Amygdala (tissue), 56 donors: Measurements from ENCODE around the gene SATB2.

Experiments
- DNase-seq, 56 donors: peaks; one replicate each; lab custom pipeline; 2025; lab: John Stamatoyannopoulos, UW

SATB2 gene

DNA sequence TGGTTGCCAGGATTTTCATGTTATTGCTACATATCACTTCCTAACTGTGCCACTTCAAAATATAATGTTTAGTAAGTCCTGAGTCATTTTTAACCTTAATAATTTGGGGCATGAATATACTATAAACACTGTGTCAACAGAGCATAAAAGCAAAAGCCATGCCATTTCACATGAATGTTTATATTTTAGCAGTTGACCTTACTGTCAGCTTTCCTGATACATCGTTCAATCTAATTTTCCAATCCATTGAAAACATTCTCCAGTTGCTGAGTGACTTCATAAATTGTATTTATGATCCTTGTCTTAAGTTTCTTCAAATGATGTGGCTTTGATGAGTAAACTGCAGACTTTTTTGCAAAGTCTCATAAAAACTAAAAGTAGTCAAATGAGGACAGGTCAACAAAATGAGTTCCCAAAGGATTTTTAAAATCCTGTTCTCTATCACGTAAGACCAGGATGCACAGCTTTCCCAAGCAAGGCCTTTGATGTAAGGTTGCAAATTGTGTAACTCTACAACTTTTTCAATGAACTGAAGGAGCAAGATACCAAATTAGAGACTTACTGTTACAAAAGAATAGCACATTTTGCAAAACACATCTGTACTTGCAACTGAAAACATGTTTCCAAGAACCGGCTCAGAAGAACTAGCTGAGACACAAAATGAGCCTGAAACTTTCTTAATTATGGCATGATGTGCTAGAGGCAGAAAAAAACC is 117.7 kb downstream of the SATB2 start:
- no peak for DNase-seq

DNA sequence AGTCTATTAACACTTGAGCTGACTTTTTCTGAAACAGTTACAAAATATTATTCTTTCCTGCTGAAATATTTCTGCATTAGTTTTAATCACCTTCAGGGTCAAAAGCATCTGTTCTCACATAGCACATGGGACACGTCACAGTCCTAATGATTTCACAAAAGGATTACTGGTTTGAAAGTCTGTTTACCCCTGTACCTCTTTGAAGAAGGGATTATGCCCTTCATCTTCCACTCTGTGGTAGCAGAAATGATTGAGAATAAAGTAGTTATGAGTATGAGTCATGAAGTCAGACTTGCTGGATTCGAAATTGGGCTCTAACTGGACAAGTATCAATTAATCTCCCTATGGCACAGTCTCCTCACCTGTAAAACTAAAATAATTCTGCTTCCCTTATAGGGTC is 121.2 kb downstream of the SATB2 start:
- no peak for DNase-seq

DNA sequence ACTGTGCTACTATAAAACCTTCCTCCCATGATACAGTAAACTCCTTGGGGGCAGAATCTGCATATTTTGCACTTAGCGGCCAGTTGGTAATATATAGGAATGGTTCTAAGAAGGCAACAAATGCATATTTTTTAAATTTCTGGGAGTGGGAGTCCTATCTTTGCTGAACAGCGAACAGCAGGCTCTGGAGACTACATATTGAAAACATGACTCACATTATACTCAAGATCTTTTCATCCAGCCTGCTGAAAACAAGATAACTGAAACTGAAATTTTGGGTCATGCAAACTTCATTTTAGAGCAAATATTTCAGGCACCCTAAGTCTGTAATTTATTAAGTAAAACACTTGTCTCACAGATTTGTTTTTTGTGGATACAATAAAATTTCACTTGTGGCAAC is 122.2 kb downstream of the SATB2 start:
- no peak for DNase-seq

DNA sequence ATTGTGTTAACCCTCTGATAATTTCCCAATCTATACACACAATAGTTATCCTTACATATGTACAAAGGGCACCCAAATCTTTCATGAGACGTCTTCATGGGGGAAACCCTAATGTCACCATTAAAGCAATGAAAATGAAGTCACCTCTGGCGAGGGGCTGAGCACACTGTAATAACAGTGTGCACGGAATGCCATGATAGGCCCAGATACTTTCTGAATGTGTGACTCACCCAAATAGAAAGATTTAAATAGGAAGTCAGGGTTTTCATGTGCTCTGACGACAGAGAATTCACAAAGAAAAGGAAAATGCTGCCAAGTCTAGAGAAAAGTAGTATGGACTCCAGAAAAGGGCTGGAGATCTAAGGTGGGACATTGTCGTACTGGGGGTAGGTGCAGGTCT is 128.3 kb downstream of the SATB2 start:
- DNase-seq, result no peak

DNA sequence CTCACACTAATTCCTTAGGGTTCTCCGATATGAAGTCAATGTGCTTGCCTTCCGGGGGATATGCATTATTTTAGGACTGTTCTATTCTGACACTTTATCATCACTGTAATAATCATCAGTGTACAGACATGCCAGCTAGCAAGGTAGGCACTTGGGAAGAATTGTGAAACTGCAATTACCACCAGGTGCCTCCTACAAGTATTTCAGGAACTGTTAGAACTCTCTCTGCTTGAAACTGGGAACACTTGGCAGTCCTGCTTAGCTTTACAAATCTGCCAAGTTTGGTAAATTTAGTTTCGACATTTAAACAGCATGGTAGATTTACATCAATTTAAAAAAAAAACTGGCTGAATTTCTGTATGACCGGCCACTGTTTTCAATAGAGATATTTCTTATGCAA is 128.7 kb downstream of the SATB2 start:
- DNase-seq, result peak in 1 of 56 donors; percentile 2

DNA sequence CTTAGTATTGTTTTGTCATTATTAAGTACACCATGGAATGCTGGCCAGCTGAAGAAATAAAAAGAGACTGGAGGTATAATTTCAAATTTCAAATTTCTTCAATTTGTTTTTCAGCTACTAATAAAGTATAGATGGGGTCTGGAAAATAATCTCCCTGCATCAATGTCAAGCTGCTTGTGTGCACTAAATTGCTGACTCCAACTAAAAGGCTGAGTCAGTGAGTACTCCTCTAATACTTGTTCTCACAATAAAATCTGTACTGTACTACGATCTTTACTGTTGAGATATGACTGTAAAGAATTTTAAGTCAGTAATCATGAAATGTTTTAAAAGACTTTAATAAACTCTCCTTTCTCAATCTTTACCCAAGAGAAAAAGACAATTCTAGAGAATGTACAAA is 131.9 kb downstream of the SATB2 start:
- no peak for DNase-seq

DNA sequence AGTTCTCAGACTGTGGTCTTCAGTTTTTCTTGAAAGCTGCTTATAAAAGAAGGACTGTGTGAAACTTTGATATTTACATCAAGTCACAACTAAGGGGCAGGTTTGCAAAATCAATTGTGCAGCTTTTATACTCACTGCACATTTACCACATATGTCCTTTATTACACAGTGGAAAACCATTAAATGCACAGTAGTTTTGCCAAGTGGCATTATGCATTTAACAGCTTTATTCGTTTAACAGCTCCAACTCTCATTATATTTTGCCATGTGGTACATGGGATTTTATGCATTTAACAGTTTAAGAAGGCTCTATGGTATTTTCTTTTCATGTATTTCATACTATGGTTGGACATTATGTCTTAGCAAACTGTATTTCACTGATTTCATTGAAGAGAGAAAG is 135.6 kb downstream of the SATB2 start:
- no peak for DNase-seq

DNA sequence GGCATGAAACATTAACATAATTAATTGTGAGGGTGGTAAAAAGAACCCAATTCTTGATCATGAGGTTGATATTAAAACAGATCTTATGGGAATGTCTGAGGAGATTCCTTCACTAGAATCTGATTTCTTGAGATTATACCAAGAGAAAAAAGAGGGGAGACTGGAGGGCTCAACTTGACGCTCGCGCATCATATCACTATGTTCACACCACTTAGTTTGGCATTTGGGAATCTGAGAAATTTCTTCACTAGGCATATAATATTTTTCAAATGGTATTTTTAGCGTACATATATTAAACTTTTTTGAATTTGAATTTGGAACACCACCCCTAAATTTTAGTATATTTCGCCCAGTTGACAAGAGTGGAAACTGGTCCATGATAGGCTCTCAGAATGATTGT is 140.1 kb downstream of the SATB2 start:
- no peak for DNase-seq

DNA sequence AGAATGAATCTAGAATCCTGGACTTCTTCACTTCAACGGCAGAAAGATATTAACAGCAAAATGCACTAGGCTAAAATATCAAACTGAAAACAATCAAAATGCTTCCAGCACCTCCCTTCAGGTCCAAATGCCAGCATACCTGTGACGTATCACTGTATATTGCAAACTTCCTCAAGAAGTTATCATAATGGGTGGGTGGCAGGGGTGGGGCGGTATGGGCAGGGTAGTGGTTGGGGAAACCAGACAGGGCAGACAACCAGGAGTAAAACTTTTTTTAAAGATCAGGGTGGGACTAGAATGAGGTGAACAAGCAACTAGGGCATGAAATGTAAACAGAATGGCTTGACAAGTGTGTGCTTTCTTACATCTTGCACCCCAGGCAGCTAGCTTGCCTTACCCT is 140.9 kb downstream of the SATB2 start:
- no peak for DNase-seq

DNA sequence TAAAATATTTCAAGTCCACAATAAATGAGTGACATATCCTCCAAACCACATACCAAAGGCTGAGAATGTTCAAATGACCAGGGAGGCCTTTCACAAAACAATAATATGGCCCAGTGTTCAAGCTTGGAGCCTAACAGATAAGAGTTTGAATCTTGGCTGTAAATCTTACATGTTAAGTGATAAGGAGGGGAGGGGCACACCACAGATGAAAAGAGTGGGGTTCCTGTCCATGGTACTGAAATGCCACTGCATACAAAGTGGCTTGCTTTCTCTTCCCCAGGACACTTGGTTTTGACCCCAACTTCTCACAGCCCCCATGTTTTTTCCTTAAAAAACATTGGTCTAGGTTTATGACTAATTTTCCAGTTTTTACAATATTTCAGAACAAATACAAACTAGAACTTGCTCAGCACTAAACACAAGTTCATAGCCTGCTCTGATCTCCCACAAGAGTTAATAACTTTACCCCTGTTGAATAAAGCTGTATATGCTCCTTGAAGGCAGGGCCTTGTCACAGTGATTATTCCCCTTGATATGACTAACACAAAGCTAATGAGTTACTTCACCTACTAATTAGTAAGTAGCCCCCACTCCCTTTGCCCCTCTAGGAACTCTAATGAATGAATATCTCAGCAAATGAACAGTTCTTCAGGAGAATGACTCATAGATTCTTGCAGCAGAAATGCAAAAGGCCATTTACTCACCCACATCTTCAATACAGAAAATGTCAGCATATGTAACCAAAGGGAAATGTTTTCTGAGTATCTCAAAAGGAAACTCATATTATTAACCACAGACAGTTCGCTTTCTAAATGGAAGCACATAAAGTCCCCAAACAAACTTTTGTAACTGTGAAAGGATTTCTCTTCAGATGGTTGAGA is 142.2 kb downstream of the SATB2 start:
- DNase-seq, result peak in 1 of 56 donors; percentile 3

DNA sequence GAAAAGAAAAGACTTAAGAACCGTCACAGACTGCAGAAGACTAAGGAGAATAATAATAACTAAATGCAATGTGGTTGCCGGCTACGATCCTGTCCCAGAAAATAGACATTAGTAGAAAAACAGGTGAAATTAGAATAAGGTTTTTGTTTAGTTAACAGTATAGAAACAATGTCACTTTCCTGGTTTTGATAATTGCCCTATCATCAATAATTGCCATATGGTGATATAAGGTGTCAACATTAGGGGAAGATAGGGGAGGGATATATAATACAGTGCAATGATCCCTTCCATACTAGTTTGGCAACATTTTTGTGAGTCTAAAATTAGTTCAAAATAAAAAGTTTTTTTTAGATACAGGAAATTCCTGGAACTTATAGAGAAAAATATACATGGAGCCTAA is 144.8 kb downstream of the SATB2 start:
- DNase-seq, result no peak

DNA sequence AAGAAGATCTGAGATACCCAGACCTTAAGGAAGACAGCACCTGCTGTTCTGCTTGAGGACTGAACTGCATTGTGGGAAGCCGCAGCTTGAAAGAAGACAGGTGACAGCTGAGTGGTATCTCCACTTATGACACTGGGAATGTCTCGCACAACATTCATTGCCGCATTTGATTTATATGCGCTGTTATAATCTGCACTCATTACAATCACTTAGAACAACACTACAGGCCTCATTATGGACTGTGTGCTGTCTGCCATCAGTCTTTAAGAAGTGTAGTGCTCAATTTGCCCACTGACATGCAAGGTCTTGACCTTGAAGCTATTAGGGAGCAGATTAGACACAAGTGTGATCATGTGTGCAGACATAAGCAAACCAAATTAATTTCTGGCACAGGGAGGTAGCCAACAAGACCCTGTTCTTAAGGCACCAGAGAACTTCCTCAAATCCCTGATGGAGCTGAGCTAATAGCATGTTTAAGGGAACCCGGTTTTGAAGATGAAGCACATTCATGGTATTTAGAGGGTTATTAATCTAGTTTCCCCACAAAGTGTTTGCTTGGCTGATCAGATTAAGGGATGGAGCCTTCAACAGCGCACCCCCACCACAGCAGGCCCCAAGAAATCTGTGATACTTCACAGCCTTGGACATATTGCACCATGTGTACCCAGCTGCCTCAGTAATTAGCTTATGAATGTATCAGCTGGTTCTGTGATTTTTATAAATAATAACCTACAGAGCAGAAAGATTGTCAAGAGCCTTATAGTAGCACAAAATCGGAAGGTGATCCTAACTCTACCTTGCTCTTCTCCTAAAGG is 146.8 kb downstream of the SATB2 start:
- DNase-seq, result no peak

DNA sequence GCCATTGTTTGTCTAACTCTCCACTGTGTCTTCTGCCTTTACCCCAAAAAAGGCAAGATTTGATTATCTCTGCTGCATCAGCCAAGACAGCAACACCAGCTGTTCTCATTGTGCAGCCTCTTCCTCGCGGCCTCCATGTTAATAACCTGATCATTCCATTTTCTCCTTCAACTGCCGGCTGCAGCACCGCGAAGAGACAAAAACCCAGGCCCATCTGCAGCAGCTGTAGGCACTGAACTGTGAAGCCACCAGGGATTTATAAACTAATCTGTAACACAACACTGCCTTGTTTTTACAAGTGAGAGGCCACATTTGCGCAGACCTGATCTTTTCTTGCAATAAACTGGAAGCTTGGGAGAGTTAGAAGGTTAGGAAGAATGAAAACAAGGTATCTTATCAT is 147.8 kb downstream of the SATB2 start:
- no peak for DNase-seq

DNA sequence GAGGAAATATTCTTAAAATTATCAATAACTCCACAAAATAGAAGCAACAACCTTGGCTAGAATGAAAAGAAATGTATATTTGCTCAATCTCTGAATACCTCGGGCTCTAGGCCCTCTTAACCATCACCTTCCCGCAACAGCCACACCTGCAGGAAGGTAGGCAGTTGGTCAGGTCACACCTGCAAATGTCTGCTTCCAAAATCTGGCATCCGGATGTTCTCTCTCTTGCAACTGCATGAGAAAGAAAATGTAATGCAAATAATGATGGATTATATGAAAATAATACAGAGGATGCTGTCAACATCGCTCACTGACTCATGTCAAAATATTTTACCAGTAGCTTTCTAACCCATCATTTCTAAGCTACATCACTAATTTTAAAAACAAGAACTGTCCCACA is 148.3 kb downstream of the SATB2 start:
- no peak for DNase-seq

DNA sequence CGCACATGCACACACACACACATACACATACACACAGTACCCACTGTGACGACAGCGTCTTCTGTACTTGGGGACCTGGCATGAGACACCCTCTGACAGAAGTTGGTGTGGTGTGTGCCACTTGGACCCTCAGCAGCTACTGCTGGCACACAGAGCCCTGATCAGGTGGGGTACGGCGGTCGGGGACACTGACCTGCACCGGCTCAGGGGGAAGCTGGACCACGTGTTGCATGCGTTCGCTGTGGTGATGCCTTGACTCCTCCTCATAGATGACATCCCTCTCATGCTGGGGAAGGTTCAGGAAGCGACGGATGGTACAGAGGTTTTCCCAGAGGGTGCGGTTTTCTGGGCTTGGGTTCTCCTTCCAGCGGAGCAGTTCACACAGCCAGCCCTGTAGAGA is 149.2 kb downstream of the SATB2 start:
- no peak for DNase-seq

DNA sequence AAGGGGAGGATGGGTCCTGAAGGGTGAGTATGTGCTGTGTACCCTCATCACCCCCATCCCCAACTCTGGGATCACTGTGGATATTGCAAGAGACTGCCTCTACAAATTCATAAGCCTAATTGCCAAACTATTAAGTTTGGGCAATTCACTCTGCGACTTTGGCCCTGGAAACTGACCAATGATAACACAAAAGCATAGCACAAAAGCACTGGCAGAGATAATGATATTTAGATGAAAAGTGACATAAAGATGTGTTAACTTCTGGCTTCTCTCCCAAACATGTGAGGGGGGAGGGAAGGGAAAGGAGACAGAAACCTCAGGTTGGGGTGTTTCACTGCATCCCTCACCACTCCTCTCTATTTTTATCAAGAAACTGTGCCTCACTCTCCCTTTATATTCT is 150.3 kb downstream of the SATB2 start:
- no peak for DNase-seq

DNA sequence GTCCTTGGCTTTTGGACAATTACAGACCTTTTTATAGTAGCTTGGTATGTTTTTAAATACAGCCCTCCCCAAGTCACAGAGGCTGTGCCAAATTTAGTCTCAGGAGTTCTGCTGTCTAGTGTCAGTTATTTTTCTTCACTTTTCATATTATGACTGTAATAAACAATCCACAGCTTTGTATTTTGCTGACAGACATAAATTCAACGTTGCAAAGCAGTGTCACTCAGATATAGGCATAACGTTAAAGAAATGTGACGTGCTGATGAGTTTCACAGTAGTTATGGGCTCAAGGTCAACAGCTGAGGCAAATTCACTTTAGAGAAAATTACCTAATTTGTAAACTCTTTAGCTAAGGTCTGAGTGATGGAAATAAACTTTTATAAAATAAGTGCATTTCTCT is 151.6 kb downstream of the SATB2 start:
- no peak for DNase-seq

DNA sequence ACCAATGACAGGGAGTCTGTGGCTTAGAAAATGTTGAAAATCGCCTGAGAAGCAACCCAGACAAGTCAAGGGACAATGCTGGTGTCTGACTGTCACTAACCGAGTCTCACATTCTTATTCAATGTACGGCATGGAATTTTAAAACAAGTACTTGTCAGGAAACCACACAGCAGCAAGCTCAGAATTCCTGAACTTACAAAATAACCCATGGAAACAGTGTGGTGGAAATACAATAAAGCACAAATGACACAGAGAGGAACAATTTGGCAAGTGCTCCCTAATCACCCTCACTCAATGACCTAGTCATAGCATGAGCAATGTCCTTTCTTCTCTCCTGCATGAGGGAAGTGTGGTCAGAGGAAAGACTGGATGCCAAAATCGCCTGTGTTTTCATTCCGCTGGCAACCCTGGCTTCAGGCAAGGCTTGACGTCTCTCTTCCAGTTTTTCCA is 154.0 kb downstream of the SATB2 start:
- peak in 6 of 56 donors; percentile 3 to 22 (median 6) for DNase-seq

DNA sequence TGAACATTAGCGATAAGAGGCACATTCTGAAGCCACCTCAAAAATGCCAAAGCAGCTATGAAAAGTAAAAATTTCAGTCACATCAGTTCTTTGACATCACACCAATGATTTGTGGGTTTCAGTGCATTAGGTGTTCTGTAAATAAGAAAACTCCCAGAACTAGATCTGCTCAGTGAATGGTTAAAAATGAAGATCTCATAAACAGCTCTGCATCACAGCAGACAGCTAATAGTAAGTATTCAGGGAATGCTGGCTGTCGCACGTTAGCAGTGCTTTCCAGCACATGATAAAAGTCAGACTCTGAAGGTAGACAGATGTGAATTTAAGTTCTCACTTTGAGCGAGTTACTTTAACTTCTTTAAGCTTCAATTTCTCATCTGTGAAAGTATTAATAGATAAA is 154.9 kb downstream of the SATB2 start:
- no peak for DNase-seq

DNA sequence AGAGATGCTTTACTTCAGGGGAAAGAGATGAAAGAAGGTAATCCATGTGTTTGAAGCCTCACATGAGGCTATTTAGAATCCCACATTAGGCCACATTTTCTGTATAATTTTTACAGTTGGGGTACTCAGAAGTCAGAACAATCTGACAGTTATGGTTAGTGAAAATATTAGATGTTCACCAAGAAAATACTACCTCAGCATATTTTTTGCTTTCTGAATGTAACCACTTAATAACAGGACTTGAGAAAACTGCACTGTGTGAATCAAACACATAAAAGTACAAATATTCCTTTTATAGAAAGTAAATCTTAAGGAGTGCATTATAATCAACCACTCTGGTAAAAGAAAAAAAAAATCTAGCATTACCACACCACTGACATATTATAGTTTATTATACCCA is 169.3 kb downstream of the SATB2 start:
- no peak for DNase-seq

DNA sequence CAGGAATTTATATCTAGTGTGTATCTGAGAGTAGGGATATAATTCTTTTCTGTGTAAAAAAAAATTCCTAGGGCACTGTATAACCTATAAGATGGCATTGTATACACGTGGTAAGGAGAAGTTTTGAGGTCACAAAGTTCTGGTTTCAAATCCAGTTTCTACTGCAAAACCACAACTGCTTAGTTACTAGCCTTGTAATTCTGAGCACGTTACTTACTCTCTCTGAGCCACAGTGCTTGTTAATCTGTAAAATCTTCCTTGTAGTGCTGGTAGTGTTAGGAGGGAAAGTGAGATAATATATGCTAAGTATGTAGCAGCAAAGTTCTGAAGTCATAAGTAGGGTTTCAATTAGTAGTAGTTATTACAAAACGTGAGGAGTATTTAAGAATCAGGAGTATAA is 175.4 kb downstream of the SATB2 start:
- no peak for DNase-seq
